HG03108 (cell line): ENCODE results near the gene NPAS2.

Experiments
- ATAC-seq: cut with Tn5 transposase; IDR thresholded peaks from one replicate; pipeline ENCODE4 v1.9.1; 2021; ENCODE audit warnings: moderate library complexity; ENCODE audit not compliant: unreplicated experiment

NPAS2 gene

DNA sequence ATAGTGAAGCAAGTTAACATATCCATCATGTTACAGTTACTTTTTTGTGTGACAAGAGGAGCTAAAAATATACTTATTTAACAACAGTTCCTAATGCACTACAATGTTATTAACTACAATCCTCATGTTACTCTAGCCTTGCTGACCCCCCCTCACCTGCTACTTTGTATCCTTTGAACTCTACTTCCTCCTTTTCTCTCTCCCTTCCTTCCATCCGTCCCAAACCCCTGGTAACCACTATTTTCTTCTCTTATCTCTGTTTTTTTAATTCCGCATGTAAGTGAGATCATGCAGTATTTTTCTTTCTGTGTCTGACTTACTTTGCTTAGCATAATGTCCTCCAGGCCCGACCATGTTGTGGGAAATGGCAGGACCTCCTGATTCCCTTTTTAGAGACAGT is 59.4 kb downstream of the NPAS2 start:
- no peak for ATAC-seq

DNA sequence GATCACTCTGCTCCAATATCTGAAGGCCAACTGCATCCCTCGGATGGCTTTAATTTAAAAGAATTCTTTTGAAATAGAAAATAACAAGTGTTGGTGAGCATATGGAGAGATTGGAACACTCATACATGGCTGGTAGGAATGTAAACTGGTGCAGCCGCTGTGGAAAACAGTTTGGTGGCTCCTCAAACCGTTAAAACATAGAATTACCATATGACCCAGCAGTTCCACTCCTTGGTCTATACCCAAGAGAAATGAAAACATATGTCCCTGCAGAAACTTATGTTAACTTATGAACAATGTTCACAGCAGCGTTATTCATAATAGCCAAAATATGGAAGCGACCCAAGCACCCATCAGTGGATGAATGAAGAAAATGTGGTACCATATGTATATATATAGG is 60.1 kb downstream of the NPAS2 start:
- no peak for ATAC-seq

DNA sequence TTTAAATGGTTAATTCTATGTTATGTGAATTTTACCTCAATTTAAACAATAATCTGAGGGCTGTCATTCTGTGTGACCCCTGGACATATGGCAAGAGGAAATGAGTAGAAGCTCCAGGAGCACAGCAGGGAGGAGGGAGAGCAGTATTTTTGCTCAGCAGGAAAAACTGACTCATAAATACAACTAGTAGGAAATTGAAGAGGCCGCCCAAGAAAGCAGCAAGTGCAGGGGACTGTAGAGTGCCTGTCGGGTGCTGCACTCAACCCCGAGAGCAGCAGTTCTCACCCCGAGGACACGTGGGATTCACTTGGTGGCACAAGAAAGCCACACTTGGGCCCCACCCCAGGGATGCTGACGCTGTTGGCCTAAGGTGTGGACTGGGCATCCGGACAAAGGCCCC is 60.8 kb downstream of the NPAS2 start:
- no peak for ATAC-seq

DNA sequence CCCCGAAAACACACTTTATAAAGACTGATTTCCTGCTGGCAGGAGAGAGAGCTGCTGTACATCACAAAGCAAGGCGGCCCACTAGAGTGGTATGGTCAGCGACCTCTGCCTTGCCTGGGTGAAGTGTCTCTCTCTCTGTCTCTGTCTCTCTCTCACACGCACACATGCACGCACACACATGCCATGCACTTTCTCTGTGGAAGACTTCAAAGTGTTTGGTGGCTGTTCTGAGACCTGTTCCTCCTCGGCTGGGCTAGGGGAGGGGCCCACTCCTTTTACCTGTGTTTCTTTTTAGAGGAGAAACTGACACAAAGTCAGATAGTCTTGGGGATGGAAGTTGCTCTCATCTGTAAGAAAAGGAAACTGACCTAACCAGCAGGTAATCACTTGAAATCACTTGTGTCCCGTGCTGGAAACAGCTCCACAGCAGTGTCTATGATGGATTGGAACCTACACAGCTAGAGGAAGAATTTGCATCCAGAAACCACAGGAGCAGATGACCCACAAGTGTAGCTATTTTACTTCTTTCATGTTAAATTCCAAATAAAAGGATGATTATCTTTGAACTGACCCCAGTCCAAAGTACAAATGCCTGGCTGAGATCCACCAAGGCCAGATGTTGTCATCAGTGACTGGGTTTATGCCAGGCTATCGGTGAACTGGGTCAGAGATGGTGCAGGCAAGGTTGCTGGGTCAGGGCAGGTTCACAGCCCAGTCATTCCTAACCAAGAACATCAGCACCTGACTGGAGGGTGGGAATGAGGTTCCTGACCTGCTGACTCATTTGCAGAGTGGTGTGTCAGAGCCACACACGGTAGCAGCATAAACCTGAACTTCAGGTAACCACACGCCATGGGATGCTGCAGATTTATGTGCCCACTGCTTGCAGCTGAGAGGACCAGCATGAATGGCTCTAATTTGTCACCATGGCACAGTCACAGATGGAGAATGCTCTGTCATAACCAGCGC is 63.0 kb downstream of the NPAS2 start:
- no peak for ATAC-seq

DNA sequence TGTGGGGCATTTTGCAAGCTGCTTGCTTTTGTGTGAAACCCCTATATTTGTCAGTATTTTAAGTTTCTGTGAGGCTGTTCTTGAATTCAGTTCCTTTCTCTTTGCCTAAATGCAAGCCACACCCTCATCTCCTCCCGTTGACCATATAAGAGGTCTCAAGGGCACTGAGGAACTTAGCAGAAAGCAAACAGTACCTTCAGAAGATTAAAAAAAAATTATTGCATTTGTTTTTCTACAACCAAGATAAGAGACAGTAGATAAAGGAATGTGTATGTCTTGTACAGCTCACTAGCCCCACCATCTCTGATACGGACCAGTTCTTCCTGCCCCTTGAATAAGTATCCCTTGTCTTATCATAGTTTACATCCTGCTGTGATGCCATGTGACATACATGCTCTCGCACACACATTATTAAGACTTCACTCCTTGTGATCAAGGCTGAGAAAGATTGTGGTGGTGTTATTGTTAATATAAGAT is 64.2 kb downstream of the NPAS2 start:
- no peak for ATAC-seq

DNA sequence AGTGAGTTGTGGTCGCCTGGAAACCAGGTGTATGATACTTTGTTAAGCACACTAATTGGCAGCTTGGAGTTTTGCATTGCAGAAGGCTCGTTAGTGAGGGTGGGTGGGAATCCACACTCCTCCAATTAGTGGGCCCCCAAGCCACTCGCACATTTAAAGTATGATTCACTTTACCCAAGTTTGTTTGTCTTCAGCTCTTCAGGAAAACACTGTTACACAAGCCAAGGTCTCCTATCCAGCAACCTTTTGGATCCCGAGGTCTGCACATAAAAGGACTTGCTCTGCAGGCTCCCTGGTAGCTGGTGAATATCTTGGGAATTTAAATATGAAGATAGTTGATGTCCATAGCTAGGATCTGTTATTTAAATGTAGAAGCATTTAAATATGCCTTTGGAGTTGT is 66.1 kb downstream of the NPAS2 start:
- ATAC-seq = no peak

DNA sequence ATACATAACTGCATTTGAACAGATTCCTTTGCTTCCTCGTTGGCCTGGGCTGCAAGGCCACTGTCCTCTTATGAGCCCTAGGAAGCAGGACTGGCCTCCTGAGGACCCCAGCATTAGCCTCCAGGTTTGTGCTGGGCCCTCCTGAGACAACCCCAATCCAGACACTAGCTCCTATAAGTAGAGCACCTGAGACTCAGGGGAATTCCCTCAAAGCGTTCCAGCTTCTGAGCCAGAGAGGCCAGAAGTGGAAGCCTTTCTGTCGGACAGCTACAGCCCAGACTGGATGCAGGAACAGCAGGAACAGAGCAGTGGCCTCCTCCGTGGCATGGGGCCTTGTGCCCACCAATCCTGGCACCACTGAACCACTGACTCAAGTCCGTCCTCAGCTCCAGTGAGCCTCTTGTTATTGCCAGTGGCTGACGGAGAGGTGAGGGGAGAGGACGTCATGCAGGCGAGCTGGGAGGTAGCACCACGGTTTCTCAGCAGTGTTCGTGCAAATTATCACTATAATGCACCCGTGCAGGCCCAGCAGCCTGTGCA is 67.2 kb downstream of the NPAS2 start:
- no peak for ATAC-seq

DNA sequence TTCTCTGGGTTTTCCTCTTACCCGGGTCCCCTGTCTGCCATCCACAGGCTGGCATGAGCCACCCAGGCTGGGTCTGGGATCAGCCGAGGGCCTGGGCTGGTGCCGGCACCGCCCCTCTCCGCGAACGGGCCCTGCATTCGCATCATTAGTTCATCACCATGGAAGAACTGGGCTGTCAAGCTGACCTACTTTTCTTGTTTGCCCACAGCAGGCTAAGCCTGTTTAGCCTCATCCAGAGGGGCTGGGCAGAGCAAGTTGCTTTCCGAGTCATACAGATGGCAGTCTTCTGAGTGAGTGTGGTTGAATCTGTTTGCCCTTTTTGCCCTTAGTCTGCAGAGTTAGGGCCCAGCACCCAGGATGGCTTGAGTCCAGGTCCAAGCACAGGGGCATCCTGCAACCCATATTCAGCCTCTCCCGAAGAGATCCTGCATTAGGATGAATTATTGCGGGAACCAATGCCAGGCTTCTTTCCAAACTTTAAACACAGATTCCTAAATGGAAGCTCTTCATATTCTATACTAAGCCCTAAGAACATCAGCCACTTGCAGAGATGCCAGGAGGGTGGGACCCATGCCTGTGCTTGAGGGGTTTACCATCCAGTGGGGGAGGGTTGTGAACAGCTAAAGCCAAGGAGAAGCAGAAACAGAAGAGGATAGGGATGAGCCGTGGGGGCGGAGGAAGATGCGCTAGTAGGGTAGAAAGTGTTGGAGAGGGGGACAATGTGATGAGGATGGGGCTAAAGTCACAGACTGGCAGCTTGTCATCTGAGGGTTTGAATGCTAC is 68.0 kb downstream of the NPAS2 start:
- ATAC-seq = no peak

DNA sequence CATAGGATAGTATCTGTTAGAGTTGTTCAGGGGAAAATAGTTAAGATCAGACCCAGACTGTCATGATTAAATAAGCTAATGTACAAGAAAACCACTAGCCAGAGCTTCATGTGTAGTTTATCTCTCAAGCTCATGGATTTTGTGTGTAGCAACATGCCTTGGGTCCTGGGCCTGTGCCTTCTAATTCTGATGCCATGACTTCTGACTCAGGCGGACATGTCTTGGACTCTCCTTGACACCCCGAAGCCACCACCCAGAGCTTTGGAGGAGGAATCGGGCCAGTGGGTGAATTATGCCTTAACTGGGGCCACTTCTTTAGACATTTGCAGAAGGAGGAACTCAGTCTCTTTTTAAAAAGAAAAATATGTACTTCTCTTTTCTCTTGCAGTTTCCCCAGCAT is 68.7 kb downstream of the NPAS2 start:
- no peak for ATAC-seq

DNA sequence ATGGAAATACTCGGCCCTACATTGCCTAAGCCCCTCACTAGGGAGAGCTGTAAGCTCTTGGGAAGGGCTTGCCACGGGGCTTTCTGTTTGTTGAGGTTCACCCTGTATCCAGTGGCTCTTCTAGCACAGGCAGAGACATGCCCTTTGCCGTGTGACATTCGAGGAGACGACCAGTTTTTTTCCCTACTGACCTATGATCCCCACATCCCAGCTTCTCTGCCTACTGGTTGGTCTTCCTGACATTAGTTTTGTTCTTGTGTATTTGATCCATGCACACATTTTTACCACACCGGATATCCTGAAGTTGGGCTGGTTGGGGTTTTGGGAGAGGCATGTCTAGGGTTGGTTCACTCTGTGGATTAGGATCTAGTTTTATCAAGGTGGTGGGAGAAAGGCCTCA is 69.3 kb downstream of the NPAS2 start:
- ATAC-seq = no peak

DNA sequence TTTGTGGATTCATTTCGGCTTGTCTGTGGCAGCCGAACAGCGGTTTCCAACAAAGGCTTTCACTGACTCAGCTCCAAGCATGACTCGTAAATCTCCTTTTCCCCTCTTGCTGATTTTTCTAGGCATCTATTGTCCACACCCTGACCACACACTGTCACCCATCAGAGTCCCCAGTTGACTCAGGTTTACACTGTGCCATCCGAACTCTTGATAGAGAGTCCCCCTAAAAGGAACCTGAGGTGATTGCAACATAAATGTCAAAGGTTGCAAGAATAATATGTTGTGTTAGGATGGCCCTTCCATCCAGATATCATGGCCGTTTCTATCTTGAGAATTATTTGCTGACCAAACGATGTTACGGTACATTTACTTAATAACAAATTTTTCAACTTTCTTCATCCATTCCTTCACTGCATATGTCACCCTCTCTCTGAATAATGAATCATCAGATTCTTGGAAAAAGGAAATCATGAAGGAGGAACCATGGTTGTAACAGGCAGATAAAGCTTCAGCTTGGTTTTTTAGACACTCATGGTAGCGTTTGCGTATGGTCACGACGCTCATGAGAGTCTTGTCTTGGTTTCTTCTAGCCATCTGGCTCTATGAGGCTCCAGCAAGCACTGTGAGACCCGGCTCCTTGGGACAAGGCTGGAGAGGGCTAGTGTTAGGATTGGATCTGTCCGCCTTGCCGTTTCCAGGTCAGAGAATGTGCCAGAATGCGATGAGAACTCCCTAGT is 72.1 kb downstream of the NPAS2 start:
- no peak for ATAC-seq

DNA sequence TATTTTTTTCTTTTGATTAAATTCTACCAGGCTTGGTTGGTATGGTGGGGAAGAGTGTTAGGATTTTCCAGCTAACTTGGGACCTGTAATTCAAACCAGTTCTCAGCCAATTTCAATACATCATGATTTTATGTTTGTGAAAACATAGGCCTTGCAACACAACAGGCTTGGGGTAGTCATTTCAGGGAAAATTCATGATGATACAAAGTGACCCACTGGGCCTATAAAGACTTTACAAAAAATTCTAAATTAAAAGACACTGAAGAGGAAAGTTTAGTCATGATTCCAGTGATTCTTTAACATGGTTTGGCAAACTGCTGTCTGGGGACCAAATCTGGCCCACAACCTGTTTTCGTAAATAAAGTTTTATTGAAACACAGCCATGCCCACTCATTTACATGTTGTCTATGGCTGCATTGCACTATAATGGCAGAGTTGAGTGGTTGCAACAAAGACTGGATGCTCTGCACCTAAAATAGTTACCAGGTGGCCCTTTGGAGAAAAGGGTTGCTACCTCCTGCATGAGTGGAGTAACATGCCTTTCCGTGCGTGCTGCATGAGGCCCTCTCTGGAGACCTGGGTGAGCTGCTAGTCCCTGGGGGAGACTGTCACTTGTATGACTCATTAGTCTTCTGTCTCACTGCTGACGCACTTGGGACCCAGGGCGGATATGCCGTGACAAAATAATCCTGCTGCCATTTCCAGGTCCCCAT is 73.6 kb downstream of the NPAS2 start:
- ATAC-seq = peak; percentile 64

DNA sequence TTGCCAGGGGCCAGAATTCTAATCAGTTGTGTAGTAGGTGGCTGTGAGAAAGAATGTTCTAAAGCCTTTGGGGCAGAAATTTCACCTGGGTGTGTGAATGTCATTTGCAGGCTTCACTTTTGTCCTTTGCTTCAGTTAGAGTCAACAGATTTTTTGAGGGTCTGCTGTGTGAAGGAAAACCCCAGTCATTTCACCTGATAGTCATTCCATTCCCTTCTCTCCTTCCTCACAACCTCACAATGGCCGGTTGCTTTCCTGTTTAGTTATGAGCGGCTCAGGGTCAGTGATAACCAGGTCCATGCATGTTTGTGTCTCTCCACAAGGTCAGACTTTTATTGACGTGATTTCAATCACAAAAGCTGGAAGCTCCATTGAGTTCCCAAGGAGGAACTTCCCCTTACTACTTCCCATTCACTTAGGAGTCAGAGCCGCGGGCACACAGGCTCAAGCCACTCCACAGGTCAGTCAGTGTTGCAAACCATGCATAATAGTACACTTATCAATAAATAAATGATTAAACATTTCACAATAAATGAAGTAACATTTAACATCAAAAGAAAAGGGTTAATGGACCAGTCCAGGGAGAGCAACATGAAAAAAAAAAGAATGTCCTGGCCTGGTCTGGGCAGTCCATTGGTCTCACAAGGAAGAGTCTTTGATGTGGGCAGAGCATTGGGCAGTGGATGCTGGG is 74.3 kb downstream of the NPAS2 start:
- ATAC-seq = no peak

DNA sequence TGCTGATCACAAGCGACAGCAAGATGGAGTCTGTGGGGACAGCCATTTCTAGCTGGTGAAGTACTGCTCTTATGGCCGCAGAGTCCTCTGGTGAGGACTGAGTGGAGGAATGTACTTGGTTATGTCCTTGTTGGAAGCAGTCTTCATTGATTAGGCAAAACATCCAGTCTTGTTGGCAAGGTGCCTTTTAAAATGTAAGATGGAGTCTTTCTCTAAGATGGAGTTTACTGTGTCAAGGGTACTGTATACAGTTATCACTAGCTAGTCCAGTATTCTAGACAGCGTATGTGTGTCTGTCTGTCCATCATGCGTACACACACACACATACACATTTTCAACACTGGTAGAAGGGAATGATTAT is 74.8 kb downstream of the NPAS2 start:
- no peak for ATAC-seq

DNA sequence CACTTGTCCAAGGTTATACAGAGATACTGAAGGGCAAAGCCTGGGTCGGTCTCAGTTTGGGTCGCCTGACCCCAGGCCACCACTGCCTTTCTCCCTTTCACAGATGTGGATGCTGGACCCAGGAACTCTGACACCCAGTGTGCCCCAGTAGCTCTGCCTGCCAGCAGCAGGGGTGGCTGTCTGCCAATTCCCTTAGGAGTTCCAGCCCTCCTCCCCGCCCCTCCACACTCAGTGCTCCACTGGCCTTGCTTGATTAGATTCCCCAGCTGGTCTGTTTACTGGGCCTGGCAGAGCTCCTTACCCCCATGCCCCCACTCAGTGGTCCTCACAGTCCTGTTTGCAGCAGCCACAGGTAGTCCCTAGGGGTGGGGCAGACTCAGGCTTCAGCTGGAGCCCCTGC is 75.5 kb downstream of the NPAS2 start:
- ATAC-seq = no peak

DNA sequence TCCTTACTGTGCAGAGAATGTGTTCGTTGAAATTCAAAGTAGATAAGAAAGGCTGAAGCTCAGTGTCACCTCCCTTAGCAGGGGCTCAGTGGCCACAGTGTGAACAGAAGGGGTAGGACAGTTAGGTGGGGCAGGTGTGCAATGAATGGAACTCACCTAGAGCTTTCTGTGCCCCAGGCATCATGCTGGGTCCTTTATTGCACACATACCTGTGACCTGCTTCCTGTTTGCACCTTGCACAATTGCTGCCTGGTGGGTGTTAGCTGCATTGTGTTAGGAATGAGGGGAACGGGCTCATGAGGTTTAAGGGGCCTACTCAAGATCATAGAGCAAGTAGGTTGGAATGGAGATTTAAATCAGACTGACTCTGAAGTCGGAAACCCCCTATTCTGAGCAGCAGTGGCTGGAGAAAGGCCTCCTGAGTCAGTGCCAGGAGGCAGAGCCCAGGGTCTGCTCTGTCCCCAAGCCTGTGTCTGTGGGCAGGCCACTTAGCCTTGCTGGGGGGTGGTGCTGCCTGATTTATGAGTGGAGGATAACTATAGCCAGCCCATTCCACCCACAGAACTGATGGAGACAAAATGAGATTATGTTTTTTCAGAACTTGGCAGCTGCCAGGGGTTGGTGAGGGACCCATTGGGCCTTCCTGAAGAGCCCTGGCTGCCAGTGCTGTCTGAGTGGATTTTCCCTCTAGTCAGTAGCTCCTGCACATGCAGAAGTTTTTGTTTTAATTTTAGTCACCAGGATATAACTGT is 76.2 kb downstream of the NPAS2 start:
- ATAC-seq = no peak

DNA sequence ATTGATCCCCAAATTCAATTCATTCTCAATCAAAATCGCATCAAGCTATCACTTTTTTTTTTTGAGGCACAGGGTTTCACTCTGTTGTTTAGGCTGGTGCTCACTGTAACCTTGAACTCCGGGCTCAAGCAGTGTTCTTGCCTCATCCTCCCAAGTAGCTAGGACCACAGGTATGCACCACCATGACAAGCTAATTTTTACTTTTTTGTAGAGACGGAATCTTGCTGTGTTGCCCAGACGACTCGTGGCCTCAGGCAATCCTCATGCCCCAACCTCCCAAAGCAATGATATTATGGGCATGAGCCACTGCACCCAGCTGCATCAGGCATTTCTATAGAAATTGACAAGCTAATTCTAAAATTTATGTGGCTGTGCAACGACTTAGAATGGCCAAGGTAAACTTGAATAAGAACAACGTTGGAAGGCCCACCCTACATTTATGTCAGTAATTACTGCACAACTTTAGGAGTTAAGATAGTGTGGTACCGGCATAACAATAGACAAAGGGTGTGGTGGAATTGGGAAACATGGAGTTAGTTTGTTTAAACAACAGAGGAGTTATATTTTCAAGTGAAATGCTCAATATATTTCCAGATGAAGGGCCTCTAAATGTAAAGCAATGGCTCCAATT is 78.2 kb downstream of the NPAS2 start:
- no peak for ATAC-seq

DNA sequence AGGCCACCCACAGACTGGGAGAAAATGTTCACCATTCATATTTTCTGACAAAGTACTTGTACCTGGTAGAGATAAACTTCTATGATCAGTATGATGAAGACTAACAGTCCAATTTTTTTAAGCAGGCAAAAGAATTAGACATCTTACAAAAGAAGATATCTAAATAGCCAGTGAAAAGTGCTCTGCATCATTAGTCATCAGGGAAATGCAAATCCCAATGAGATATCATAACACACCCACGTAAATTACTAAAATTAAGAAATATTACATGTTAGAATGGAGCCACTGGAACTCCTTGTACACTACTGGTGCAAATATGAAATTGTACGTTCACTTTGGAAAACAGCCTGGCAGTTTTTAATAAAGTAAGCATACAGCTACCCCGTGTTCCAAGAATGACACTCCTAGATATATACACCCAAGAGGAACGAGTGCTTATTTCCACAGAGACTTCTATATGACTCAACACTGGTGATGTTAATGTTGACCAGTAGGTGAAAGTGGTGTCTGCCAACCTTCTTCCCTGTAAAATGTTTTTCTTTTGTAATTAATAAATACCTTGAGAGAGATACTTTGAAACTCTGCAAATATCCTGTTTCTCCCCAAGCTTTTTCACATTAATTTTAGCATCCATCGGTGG is 80.3 kb downstream of the NPAS2 start:
- ATAC-seq = no peak
